K562 (cell line): ENCODE measurements around the gene C3. TPM values are rescaled to one million over a fixed set of nuclear protein-coding genes. Genes with fewer than 3 reads are reported as not detected.

Experiments
- CBX2 ChIP-seq: fragments of 200-600 bp; sonication (generic); IDR thresholded peaks from one replicate; pipeline ENCODE4 v1.6.1; 2012; ENCODE audit warnings: mild to moderate bottlenecking, low read length, inconsistent platforms; ENCODE audit not compliant: insufficient read depth, poor library complexity, severe bottlenecking
- GABPA ChIP-seq: fragments of 200-800 bp; sonication (Bioruptor generic); conservative IDR thresholded peaks from 2 replicates; pipeline ENCODE4 v1.6.1; 2016; ENCODE audit warnings: low read depth, missing genetic modification characterization, missing compliant biosample characterization
- RAD21 ChIP-seq, 2 experiments: fragments of 250-450 bp in 1 of 2; fragments of 450-650 bp in 1 of 2; sonication (Bioruptor Pico) in 1 of 2; formaldehyde crosslinking in 1 of 2; IDR thresholded peaks in 1 of 2; conservative IDR thresholded peaks in 1 of 2; 2 replicates each; pipeline versions ENCODE4 v1.4.0 to v1.8.0; 2020 to 2022; ENCODE audit warnings: mild to moderate bottlenecking in 2 of 2, moderate library complexity in 1 of 2
- RBM25 ChIP-seq: fragments of 200-400 bp; formaldehyde crosslinking; IDR thresholded peaks from 2 replicates; pipeline ENCODE4 v1.6.1; 2018; ENCODE audit warnings: low read length, low read depth, moderate library complexity; ENCODE audit not compliant: severe bottlenecking
- SIX5 ChIP-seq, 2 experiments: IDR thresholded peaks; 2 replicates each; pipeline ENCODE4 v1.6.1; 2011; ENCODE audit warnings: low read length in 2 of 2, borderline replicate concordance in 1 of 2, low read depth in 1 of 2, mild to moderate bottlenecking in 1 of 2, moderate library complexity in 1 of 2; ENCODE audit not compliant: insufficient read depth in 1 of 2
- SMARCB1 ChIP-seq: IDR thresholded peaks from 2 replicates; pipeline ENCODE4 v1.6.1; 2011; ENCODE audit warnings: improper control_type of control experiment, low read depth; ENCODE audit not compliant: insufficient read length
- polyA plus RNA-seq, 8 experiments: library from polyadenylated mRNA; depleted of rRNA in 4 of 8; stranded (reverse) in 5 of 8; unstranded in 3 of 8; fragments of >200 nt; fragmentation: Nextera tagmentation in 2 of 8; fragmentation: Illumina TruSeq in 1 of 8; extraction: Ambion mirVana in 2 of 8; extraction: Trizol in 1 of 8; gene quantifications; 2 replicates each; pipeline versions ENCODE4 v1.2.1 to v1.2.3, GENCODE V29; 2011 to 2014; ENCODE audit warnings: inconsistent platforms in 1 of 8, missing spikeins in 1 of 8
- total RNA-seq, 7 experiments: library from RNA; depleted of rRNA in 6 of 7; stranded (reverse); fragments of >200 nt in 6 of 7; fragmentation: Illumina TruSeq in 2 of 7; extraction: Trizol in 2 of 7; gene quantifications; 2 replicates each; pipeline versions ENCODE4 v1.2.1 to v1.2.3, GENCODE V29; 2011 to 2021; ENCODE audit warnings: low replicate concordance in 1 of 7
- TF ChIP-seq, protein P1 (sequence below): sonication (generic); formaldehyde crosslinking; IDR thresholded peaks from 2 replicates; pipeline ENCODE4 v1.8.1; 2023; ENCODE audit warnings: mild to moderate bottlenecking, missing genetic modification reagents
- TF ChIP-seq, protein P2 (sequence below): fragments of 250-450 bp; sonication (Bioruptor Pico); IDR thresholded peaks from 2 replicates; pipeline ENCODE4 v1.4.0; 2020; ENCODE audit warnings: mild to moderate bottlenecking, moderate library complexity
- TF ChIP-seq, protein P3 (sequence below): fragments of 450-650 bp; IDR thresholded peaks from 2 replicates; pipeline ENCODE4 v1.6.1; 2017; ENCODE audit warnings: mild to moderate bottlenecking, moderate library complexity
- TF ChIP-seq, protein P4 (sequence below): fragments of 450-650 bp; formaldehyde crosslinking; IDR thresholded peaks from 2 replicates; pipeline ENCODE4 v1.4.0; 2022; ENCODE audit warnings: mild to moderate bottlenecking, moderate library complexity
- TF ChIP-seq, protein P5 (sequence below): fragments of 450-650 bp; conservative IDR thresholded peaks from 2 replicates; pipeline ENCODE4 v1.6.1; 2016; ENCODE audit warnings: missing genetic modification characterization, low read depth, mild to moderate bottlenecking, missing compliant biosample characterization, moderate library complexity
- TF ChIP-seq, protein P6 (sequence below): fragments of 450-650 bp; IDR thresholded peaks from 2 replicates; pipeline ENCODE4 v1.6.1; 2016; ENCODE audit warnings: mild to moderate bottlenecking

Gene C3
- total and polyA plus RNA-seq, 9 of the 15 experiments (the other 6 are each of a cell fraction or from before 2014, with no cell fraction given), result 0.59 to 10.6 (median 2.2) TPM

DNA sequence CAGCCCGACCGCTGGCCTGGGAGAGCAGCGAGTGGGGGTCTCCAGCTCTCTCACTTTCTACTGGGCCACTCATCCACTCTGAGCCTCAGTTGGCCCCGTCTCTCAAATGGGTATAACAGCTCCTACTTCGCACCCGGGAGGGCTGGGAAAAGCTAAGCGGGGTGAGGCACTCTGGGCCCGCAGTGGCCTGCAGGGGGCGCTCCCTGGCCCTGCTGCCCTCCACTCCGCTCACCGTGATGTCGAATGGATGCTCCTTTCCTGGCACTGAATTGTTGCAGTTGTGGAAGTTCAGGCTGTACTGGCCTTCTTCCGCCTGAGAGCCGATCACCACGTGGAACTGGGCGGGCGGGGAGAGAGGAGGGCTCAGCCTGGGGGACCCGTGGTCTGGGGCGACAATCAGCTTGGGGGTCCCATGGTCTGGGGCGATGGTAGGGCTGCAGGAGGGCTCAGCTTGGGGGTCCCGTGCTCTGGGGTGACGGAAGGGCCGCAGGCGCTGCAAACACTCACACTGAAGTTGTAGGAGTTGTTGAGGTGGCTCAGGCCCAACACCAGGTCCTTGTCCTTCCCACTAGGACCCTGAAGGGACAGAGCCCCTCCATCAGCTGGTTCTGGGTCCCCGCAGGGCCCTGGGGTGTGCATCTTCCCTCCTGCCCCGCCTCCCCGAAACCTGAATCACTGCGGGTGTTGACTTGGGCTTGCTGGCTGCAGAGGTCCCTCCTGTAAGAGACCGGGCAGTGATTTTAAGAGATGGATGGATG is 13.1 kb upstream of the C3 start (continued):
- TF ChIP-seq, protein P1, sequence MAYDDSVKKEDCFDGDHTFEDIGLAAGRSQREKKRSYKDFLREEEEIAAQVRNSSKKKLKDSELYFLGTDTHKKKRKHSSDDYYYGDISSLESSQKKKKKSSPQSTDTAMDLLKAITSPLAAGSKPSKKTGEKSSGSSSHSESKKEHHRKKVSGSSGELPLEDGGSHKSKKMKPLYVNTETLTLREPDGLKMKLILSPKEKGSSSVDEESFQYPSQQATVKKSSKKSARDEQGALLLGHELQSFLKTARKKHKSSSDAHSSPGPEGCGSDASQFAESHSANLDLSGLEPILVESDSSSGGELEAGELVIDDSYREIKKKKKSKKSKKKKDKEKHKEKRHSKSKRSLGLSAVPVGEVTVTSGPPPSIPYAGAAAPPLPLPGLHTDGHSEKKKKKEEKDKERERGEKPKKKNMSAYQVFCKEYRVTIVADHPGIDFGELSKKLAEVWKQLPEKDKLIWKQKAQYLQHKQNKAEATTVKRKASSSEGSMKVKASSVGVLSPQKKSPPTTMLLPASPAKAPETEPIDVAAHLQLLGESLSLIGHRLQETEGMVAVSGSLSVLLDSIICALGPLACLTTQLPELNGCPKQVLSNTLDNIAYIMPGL, result no peak
- TF ChIP-seq SMARCB1 (no peak), RAD21 (CRISPR knock-in tag; conservative IDR thresholded peaks at IDR 0.05 in 1 of 2, IDR thresholded peaks at IDR 0.05 in 1 of 2) (peak in 1 of 2 experiments; percentile 40; a peak in 1 of 4 replicates), RBM25 (peak; percentile 98), CBX2 (no peak), SIX5 (IDR thresholded peaks at IDR 0.05; ENCODE audit: borderline replicate concordance in 1 of 2, insufficient read depth in 1 of 2, low read depth in 1 of 2, low read length in 2 of 2) (no peak), GABPA (tag) (no peak)
- TF ChIP-seq, protein P2, sequence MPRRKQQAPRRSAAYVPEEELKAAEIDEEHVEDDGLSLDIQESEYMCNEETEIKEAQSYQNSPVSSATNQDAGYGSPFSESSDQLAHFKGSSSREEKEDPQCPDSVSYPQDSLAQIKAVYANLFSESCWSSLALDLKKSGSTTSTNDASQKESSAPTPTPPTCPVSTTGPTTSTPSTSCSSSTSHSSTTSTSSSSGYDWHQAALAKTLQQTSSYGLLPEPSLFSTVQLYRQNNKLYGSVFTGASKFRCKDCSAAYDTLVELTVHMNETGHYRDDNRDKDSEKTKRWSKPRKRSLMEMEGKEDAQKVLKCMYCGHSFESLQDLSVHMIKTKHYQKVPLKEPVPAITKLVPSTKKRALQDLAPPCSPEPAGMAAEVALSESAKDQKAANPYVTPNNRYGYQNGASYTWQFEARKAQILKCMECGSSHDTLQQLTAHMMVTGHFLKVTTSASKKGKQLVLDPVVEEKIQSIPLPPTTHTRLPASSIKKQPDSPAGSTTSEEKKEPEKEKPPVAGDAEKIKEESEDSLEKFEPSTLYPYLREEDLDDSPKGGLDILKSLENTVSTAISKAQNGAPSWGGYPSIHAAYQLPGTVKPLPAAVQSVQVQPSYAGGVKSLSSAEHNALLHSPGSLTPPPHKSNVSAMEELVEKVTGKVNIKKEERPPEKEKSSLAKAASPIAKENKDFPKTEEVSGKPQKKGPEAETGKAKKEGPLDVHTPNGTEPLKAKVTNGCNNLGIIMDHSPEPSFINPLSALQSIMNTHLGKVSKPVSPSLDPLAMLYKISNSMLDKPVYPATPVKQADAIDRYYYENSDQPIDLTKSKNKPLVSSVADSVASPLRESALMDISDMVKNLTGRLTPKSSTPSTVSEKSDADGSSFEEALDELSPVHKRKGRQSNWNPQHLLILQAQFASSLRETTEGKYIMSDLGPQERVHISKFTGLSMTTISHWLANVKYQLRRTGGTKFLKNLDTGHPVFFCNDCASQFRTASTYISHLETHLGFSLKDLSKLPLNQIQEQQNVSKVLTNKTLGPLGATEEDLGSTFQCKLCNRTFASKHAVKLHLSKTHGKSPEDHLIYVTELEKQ (CRISPR knock-in tag), result no peak
- TF ChIP-seq, protein P3, sequence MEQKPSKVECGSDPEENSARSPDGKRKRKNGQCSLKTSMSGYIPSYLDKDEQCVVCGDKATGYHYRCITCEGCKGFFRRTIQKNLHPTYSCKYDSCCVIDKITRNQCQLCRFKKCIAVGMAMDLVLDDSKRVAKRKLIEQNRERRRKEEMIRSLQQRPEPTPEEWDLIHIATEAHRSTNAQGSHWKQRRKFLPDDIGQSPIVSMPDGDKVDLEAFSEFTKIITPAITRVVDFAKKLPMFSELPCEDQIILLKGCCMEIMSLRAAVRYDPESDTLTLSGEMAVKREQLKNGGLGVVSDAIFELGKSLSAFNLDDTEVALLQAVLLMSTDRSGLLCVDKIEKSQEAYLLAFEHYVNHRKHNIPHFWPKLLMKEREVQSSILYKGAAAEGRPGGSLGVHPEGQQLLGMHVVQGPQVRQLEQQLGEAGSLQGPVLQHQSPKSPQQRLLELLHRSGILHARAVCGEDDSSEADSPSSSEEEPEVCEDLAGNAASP, result no peak
- TF ChIP-seq, protein P4, sequence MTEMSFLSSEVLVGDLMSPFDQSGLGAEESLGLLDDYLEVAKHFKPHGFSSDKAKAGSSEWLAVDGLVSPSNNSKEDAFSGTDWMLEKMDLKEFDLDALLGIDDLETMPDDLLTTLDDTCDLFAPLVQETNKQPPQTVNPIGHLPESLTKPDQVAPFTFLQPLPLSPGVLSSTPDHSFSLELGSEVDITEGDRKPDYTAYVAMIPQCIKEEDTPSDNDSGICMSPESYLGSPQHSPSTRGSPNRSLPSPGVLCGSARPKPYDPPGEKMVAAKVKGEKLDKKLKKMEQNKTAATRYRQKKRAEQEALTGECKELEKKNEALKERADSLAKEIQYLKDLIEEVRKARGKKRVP (CRISPR knock-in tag), result no peak
- TF ChIP-seq, protein P5, sequence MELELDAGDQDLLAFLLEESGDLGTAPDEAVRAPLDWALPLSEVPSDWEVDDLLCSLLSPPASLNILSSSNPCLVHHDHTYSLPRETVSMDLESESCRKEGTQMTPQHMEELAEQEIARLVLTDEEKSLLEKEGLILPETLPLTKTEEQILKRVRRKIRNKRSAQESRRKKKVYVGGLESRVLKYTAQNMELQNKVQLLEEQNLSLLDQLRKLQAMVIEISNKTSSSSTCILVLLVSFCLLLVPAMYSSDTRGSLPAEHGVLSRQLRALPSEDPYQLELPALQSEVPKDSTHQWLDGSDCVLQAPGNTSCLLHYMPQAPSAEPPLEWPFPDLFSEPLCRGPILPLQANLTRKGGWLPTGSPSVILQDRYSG (tag), result no peak
- TF ChIP-seq, protein P6, sequence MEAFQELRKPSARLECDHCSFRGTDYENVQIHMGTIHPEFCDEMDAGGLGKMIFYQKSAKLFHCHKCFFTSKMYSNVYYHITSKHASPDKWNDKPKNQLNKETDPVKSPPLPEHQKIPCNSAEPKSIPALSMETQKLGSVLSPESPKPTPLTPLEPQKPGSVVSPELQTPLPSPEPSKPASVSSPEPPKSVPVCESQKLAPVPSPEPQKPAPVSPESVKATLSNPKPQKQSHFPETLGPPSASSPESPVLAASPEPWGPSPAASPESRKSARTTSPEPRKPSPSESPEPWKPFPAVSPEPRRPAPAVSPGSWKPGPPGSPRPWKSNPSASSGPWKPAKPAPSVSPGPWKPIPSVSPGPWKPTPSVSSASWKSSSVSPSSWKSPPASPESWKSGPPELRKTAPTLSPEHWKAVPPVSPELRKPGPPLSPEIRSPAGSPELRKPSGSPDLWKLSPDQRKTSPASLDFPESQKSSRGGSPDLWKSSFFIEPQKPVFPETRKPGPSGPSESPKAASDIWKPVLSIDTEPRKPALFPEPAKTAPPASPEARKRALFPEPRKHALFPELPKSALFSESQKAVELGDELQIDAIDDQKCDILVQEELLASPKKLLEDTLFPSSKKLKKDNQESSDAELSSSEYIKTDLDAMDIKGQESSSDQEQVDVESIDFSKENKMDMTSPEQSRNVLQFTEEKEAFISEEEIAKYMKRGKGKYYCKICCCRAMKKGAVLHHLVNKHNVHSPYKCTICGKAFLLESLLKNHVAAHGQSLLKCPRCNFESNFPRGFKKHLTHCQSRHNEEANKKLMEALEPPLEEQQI, result no peak
